Neural progenitor cell (in vitro differentiated cells): ENCODE results near the gene ERCC6.

Source experiments
- EZH2phosphoT487 ChIP-seq: fragments of 200-600 bp; sonication (generic); IDR thresholded peaks from 2 replicates; pipeline ENCODE4 v1.6.1; 2017; ENCODE audit warnings: antibody characterized with exemption
- TF ChIP-seq, protein P1 (sequence below): fragments of 200-600 bp; sonication (generic); IDR thresholded peaks from 2 replicates; pipeline ENCODE4 v1.5.1; 2017; ENCODE audit warnings: antibody characterized with exemption, mild to moderate bottlenecking

DNA sequence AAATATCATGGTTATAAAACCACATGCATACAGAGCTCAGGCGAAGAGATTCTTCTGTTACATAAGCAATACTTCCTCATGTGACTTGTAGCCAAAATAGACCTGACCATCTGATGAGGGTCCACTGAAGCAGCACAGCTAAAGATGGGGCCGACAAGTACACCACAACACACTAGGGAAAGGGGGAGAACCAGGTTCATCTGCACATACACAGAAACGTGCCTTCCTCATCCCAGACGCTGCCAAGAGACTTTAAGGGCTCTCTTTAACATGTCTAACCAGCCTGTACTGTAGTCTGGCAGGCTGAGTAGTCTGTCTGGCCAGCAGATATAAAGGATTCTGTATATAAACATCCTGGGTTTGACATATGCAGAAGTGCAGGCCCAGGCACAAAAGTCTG is 30.3 kb downstream of the ERCC6 start:
- TF ChIP-seq, protein P1, sequence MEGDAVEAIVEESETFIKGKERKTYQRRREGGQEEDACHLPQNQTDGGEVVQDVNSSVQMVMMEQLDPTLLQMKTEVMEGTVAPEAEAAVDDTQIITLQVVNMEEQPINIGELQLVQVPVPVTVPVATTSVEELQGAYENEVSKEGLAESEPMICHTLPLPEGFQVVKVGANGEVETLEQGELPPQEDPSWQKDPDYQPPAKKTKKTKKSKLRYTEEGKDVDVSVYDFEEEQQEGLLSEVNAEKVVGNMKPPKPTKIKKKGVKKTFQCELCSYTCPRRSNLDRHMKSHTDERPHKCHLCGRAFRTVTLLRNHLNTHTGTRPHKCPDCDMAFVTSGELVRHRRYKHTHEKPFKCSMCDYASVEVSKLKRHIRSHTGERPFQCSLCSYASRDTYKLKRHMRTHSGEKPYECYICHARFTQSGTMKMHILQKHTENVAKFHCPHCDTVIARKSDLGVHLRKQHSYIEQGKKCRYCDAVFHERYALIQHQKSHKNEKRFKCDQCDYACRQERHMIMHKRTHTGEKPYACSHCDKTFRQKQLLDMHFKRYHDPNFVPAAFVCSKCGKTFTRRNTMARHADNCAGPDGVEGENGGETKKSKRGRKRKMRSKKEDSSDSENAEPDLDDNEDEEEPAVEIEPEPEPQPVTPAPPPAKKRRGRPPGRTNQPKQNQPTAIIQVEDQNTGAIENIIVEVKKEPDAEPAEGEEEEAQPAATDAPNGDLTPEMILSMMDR: no peak
- TF ChIP-seq EZH2phosphoT487: no peak
